ENCODE data around the gene APEH. TPM values are rescaled to one million over a fixed set of nuclear protein-coding genes. Genes with fewer than 3 reads are reported as not detected.

APEH gene
- total RNA-seq, 1 experiment from 2014 or later: 246 TPM

DNA sequence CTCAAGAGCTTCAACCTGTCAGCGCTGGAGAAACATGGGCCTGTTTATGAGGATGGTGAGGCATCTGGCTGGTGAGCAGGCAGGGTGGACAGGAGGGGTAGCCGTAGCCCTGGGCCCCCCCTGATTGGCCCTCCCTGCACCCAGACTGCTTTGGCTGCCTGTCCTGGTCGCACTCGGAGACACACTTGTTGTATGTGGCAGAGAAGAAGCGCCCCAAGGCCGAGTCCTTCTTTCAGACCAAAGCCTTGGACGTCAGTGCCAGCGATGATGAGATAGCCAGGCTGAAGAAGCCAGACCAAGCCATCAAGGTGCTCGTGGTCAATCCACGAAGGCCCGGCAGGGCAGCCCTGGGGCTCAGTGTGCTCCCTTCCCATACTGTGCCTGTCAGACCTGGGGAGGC, 1.8 kb downstream of the APEH start (continued):
- TF ChIP-seq, protein P1, sequence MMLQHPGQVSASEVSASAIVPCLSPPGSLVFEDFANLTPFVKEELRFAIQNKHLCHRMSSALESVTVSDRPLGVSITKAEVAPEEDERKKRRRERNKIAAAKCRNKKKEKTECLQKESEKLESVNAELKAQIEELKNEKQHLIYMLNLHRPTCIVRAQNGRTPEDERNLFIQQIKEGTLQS (IDR thresholded peaks at IDR 0.05): no peak

DNA sequence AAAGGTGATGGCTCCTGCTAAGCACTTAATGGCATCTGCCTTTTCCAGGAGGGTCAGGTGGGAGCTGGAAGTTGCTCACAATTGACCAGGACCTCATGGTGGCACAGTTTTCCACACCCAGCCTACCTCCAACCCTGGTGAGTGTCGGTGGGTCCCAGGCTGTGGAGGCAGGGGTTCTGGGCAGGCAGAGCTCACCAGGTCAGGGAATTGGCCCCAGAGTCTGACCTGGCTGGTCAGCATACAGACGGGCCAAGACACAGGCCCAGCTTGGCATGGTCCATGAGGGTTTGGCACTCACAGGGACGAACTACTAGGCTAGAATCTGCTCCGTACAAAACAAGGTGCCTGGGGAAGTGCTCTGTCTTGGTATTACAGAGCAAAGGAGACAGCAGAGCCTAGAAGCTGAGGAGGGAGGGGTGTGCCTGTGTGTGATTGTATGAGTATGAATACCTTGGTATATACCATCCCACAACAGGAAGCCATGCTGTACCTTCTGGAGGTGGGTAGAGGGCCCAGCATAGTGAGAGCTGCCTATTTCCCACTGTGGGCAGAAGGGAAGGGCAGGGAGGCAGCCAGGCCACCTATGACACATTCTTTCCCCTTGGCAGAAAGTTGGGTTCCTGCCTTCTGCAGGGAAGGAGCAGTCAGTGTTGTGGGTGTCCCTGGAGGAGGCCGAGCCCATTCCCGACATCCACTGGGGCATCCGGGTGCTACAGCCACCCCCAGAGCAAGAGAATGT, 6.5 kb downstream of the APEH start:
- Histone ChIP-seq H3K27me3 (ENCODE audit: insufficient read depth, low read length) (no peaks in the 10 kb centered on the region), H3K9me2 (ENCODE audit: insufficient read depth) (no peaks in the 10 kb centered on the region), H3K4me2 (ENCODE audit: low read length) (no peak overlapping the region), H3K4me3 (replicated peaks in 1 of 2; ENCODE audit: low read depth in 1 of 2, low read length in 2 of 2) (no peak overlapping the region), H4K20me1 (ENCODE audit: insufficient read depth) (no peaks in the 10 kb centered on the region), H3K79me2 (ENCODE audit: insufficient read depth, low read length) (peaks cover 13% of the 10 kb centered on the region; the same call in 1 of the 2 replicates), H3K9me3 (ENCODE audit: control insufficient read depth in 1 of 2, insufficient read depth in 1 of 2, low read depth in 1 of 2, low read length in 2 of 2) (no peaks in the 10 kb centered on the region), H3K27ac (ENCODE audit: low read depth, low read length) (no peak overlapping the region), H2AFZ (ENCODE audit: low read depth, low read length, poor library complexity, severe bottlenecking) (no peak overlapping the region), H3K36me3 (ENCODE audit: control insufficient read depth in 1 of 2, insufficient read depth in 2 of 2, low read length in 2 of 2) (peaks cover 31 to 70% of the 10 kb centered on the region in 2 experiments; a peak in 3 of 4 replicates), H3K9ac (ENCODE audit: low read length) (no peak overlapping the region), H3K4me1 (ENCODE audit: control insufficient read depth in 1 of 2, insufficient read depth in 2 of 2, low read length in 2 of 2) (peaks cover 0 to under 1% of the 10 kb centered on the region in 2 experiments; a peak in 1 of 4 replicates)
- DNase-seq (ENCODE audit: low read depth, low spot score) (no peak), ATAC-seq (no peak)
- CTCF ChIA-PET: interaction anchor here (1.4 kb wide), 1 partner anchor 141 kb away, joined by 5 read pairs; no protein-coding TSS in a partner anchor
- intact Hi-C loops (cut with micrococcal nuclease): no loop called here
- POLR2A ChIA-PET: no interaction called here
- no TSS peak for BruUV-seq (replicated peaks)
- RAD21 ChIA-PET (ENCODE audit: low non-redundant PET in 1 of 2, low total read pairs in 2 of 2, uncharacterized antibody in 2 of 2, unreplicated experiment in 2 of 2): no interaction called here
- TF ChIP-seq EZH2 (IDR thresholded peaks at IDR 0.05) (no peak), CBX3 (IDR thresholded peaks at IDR 0.05; ENCODE audit: low read depth) (no peak), POLR2A (IDR thresholded peaks at IDR 0.05; ENCODE audit: borderline replicate concordance, extremely low read depth, insufficient read depth, insufficient read length) (no peak)
- TF ChIP-seq, protein P1 (IDR thresholded peaks at IDR 0.05): no peak

DNA sequence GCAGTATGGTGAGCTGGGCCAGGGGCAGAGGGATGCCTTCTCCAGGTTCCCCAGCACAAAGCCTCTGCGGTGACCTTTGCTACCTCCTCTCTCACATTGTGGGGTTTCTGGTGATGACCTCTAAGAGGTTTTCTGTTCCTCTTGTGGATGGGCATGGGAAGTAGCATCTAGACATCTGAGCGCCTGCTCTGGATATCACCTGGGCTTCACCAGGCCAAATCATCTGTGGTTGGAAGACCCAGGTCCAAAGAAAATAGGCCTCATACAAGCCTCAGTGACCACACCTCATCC, 7.0 kb downstream of the APEH start:
- Histone ChIP-seq H3K9me3 (ENCODE audit: control insufficient read depth in 1 of 2, insufficient read depth in 1 of 2, low read depth in 1 of 2, low read length in 2 of 2) (no peaks in the 10 kb centered on the region), H3K9ac (ENCODE audit: low read length) (no peak overlapping the region), H2AFZ (ENCODE audit: low read depth, low read length, poor library complexity, severe bottlenecking) (no peak overlapping the region), H3K27me3 (ENCODE audit: insufficient read depth, low read length) (no peaks in the 10 kb centered on the region), H3K4me3 (replicated peaks in 1 of 2; ENCODE audit: low read depth in 1 of 2, low read length in 2 of 2) (no peak overlapping the region), H3K36me3 (ENCODE audit: control insufficient read depth in 1 of 2, insufficient read depth in 2 of 2, low read length in 2 of 2) (peaks cover 30 to 66% of the 10 kb centered on the region in 2 experiments; a peak in 3 of 4 replicates), H3K9me2 (ENCODE audit: insufficient read depth) (no peaks in the 10 kb centered on the region), H3K79me2 (ENCODE audit: insufficient read depth, low read length) (peaks cover 8% of the 10 kb centered on the region; the same call in 1 of the 2 replicates), H3K27ac (ENCODE audit: low read depth, low read length) (no peak overlapping the region), H4K20me1 (ENCODE audit: insufficient read depth) (no peaks in the 10 kb centered on the region), H3K4me2 (ENCODE audit: low read length) (no peak overlapping the region), H3K4me1 (ENCODE audit: control insufficient read depth in 1 of 2, insufficient read depth in 2 of 2, low read length in 2 of 2) (no peaks in the 10 kb centered on the region)
- DNase-seq (ENCODE audit: low read depth, low spot score) (no peak), ATAC-seq (no peak)
- no TSS peak for BruUV-seq (replicated peaks)
- intact Hi-C loops (cut with micrococcal nuclease): no loop called here
- ChIA-PET POLR2A (no interaction called here), RAD21 (ENCODE audit: low non-redundant PET in 1 of 2, low total read pairs in 2 of 2, uncharacterized antibody in 2 of 2, unreplicated experiment in 2 of 2) (no interaction called here), CTCF (no interaction called here)
- no peak for TF ChIP-seq CBX3 (IDR thresholded peaks at IDR 0.05; ENCODE audit: low read depth)
- no peak for TF ChIP-seq EZH2 (IDR thresholded peaks at IDR 0.05)
- no peak for TF ChIP-seq CEBPB (IDR thresholded peaks at IDR 0.05; ENCODE audit: low read depth)
- no peak for TF ChIP-seq SRF (IDR thresholded peaks at IDR 0.05; ENCODE audit: low read depth)
- no peak for TF ChIP-seq JUND (IDR thresholded peaks at IDR 0.05)
- TF ChIP-seq, protein P2, sequence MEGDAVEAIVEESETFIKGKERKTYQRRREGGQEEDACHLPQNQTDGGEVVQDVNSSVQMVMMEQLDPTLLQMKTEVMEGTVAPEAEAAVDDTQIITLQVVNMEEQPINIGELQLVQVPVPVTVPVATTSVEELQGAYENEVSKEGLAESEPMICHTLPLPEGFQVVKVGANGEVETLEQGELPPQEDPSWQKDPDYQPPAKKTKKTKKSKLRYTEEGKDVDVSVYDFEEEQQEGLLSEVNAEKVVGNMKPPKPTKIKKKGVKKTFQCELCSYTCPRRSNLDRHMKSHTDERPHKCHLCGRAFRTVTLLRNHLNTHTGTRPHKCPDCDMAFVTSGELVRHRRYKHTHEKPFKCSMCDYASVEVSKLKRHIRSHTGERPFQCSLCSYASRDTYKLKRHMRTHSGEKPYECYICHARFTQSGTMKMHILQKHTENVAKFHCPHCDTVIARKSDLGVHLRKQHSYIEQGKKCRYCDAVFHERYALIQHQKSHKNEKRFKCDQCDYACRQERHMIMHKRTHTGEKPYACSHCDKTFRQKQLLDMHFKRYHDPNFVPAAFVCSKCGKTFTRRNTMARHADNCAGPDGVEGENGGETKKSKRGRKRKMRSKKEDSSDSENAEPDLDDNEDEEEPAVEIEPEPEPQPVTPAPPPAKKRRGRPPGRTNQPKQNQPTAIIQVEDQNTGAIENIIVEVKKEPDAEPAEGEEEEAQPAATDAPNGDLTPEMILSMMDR (IDR thresholded peaks at IDR 0.05 in 2 of 3, conservative IDR thresholded peaks at IDR 0.05 in 1 of 3; ENCODE audit: borderline replicate concordance in 1 of 3, insufficient read depth in 1 of 3, low read depth in 2 of 3, low read length in 2 of 3): no peak

Data from HCT116 (cell line).